ENCODE results near the gene SLC24A1.

SLC24A1 gene

DNA sequence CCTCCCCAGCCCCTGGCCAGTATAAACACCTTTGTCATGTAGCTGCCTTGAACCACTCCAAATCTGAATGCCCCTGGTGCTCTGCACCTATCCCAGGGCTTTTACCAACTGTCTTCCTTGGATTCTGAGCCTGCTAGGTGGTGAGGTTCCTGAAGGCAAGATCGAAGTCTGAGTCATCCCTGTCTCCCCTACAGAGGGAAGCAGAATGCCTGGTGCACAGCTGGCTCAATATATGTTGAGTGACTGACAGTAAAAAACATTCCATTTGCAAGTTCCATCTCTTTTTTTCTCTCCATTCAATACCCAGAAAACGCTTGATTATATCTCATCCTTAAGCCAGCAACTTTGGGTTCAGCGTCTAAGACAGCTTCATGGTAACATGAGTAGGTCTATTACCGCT is 24.7 kb downstream of the SLC24A1 start:
- in situ Hi-C loops (cut with MboI; ENCODE audit: low sequenced_read_pairs, unreplicated experiment) = loop anchor here (25.0 kb wide), 2 partner anchors 441 to 541 kb away; no protein-coding TSS in a partner anchor
- no peak for TF ChIP-seq CTCF (IDR thresholded peaks at IDR 0.05; ENCODE audit: borderline replicate concordance, control extremely low read depth, extremely low read depth, insufficient read depth, missing control alignments)
- DNase-seq (ENCODE audit: low spot score) = peak; percentile 2

DNA sequence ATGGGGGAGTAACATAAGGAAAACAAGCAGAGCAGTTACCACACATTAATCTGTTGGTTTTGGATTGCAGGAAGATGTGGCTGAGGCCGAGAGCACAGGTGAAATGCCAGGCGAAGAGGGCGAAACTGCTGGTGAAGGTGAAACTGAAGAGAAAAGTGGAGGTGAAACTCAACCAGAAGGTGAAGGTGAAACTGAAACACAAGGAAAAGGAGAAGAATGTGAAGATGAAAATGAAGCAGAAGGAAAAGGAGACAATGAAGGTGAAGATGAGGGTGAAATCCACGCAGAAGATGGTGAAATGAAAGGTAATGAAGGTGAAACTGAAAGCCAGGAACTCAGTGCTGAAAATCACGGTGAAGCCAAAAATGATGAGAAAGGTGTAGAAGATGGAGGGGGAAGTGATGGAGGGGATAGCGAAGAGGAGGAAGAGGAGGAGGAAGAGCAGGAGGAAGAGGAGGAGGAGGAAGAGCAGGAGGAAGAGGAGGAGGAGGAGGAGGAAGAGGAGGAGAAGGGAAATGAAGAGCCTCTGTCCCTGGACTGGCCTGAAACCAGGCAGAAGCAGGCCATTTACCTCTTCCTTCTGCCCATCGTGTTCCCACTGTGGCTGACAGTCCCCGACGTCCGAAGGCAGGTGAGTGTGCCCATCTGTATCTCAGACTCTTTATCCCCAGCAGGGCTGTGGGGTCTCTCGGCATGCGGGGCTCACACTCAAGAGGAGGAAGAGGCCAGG is 28.7 kb downstream of the SLC24A1 start:
- in situ Hi-C loops (cut with MboI; ENCODE audit: low sequenced_read_pairs, unreplicated experiment) = no loop called here
- peak; percentile 4 for DNase-seq (ENCODE audit: low spot score)
- TF ChIP-seq CTCF (IDR thresholded peaks at IDR 0.05; ENCODE audit: borderline replicate concordance, control extremely low read depth, extremely low read depth, insufficient read depth, missing control alignments) = no peak

DNA sequence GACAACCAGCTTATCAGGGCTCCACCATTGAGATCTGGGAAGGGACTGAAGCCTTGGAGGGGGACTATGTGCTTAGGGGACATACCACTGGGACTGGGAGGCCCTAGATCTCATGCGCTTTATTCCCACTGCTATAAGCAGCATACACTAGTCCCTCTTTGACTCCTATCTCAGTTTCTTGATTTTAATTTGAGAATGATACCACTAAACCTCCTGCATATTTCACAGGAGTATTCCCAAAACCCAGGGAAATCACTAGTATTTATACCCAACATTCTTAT is 29.2 kb downstream of the SLC24A1 start:
- in situ Hi-C loops (cut with MboI; ENCODE audit: low sequenced_read_pairs, unreplicated experiment) = no loop called here
- no peak for DNase-seq (ENCODE audit: low spot score)
- TF ChIP-seq CTCF (IDR thresholded peaks at IDR 0.05; ENCODE audit: borderline replicate concordance, control extremely low read depth, extremely low read depth, insufficient read depth, missing control alignments) = no peak

DNA sequence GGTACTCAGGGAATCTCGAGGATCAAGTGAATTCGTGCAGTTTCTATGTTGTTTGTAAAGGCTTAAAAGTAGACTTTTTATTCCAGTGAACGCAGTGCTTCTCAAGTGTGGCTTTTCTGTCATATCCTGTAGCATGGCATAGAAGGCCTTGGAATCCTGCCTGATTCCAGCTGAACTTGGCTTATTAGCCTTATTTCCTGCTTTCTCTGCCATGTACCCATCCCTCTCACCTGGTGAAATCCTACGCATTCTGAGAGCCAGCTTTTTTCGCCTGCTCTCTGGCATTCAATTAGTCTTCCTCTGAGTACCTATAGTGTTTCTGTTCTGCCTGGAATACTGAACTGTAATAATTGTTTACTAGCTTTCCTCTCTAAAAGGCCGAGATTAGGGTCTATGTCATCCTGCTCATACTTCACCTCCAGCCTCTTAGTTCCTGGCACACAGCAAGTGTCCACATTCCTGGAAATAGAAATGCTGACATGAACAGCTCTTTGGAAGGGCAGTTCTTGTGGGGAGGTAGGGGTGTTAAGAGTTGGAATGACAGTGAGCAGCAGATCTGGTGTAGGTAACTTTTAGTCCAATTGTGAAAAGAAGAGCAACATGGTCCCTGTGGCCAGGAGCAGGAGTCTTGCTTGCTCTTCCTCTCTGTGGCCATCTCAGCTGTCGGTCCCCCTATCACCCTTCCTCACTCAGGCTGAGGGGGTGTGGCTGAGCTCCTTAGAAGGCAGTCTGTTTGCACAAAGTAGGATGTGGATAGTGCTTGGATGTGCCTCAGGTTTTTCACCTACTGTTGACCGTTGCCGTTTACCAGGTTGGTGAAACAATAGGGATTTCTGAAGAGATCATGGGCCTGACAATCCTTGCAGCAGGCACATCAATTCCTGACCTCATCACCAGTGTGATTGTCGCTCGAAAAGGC is 30.4 kb downstream of the SLC24A1 start:
- DNase-seq (ENCODE audit: low spot score) = no peak
- no peak for TF ChIP-seq CTCF (IDR thresholded peaks at IDR 0.05; ENCODE audit: borderline replicate concordance, control extremely low read depth, extremely low read depth, insufficient read depth, missing control alignments)
- in situ Hi-C loops (cut with MboI; ENCODE audit: low sequenced_read_pairs, unreplicated experiment) = no loop called here

DNA sequence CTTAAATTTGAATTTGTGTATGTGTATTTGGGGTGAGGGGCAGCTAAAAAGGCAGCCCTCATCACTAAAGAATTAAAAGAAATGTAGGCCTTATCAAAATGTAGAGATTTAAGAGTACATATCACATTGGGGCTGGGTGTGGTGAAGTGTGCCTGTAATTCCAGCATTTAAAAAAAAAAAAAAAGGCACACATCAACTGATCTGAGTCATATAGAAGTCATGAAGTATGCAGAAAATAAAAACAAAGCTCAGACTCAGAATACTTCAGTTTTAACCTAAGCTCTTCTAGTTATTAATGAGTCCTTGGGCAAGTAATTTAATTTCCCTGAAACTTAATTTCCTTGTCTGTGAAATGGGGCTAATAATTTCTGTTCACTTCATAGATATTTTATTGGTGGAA is 31.6 kb downstream of the SLC24A1 start:
- in situ Hi-C loops (cut with MboI; ENCODE audit: low sequenced_read_pairs, unreplicated experiment) = no loop called here
- TF ChIP-seq CTCF (IDR thresholded peaks at IDR 0.05; ENCODE audit: borderline replicate concordance, control extremely low read depth, extremely low read depth, insufficient read depth, missing control alignments) = no peak
- DNase-seq (ENCODE audit: low spot score) = no peak

DNA sequence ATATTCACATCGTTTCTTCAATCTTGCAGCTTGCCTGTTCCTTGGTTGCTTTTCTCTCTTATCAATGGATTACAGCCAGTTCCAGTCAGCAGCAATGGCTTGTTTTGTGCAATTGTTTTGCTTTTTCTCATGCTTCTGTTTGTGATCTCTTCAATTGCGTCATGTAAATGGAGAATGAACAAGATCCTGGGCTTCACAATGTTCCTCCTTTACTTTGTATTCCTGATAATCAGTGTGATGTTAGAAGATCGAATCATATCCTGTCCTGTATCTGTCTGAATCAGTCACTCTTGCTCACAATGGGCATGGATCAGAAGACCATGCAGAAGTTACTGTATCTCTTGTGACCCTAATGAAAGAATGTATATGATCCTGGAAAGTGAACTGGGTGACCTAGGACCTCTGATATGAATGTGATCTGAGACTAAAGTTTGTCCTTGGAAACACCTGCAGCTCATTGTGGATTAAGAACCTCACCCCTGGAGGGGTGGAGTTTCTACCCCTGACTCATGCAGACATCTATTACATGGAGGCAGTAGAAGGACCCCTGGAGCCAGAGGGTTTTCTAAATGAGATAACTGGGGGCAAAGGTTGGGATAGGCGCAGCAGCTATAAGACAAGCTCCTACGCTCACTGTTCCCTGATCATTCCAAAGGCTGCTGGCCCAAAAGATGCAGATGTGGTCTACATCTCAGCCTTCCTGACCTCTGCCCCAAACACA is 32.2 kb downstream of the SLC24A1 start:
- in situ Hi-C loops (cut with MboI; ENCODE audit: low sequenced_read_pairs, unreplicated experiment) = no loop called here
- no peak for TF ChIP-seq CTCF (IDR thresholded peaks at IDR 0.05; ENCODE audit: borderline replicate concordance, control extremely low read depth, extremely low read depth, insufficient read depth, missing control alignments)

More for the DNA sequence above, 32.2 kb downstream of the SLC24A1 start:
- no peak for DNase-seq (ENCODE audit: low spot score)
